Activated CD4-positive, alpha-beta T cell treated with anti-CD3 and anti-CD28 coated beads, Interleukin-2, amount 50 U/mL, for 16 hours (primary cell): ENCODE data around the gene PTPRT.

Source experiments
- DNase-seq: peaks from one replicate; pipeline ENCODE4 v3.0.0-alpha.2; 2020

The PTPRT gene

GRCh38 chr20:42350521-42350920, 839.2 kb downstream of the PTPRT start:
- no peak for DNase-seq

GRCh38 chr20:42346189-42347170, 843.2 kb downstream of the PTPRT start:
- no peak for DNase-seq

- DNase-seq: no peak
These were observed 848.1 kb downstream of the PTPRT start for GRCh38 chr20:42341654-42342053.

- no peak for DNase-seq
These were observed 849.3 kb downstream of the PTPRT start for GRCh38 chr20:42340368-42340767.

GRCh38 chr20:42338294-42339201, 851.2 kb downstream of the PTPRT start:
- DNase-seq: no peak

- DNase-seq: no peak
These were observed 853.1 kb downstream of the PTPRT start for GRCh38 chr20:42336576-42336975.

GRCh38 chr20:42319252-42320013, 870.3 kb downstream of the PTPRT start:
- no peak for DNase-seq

- DNase-seq: no peak
These were observed 876.0 kb downstream of the PTPRT start for GRCh38 chr20:42313704-42314103.

- DNase-seq: no peak
These were observed 880.7 kb downstream of the PTPRT start for GRCh38 chr20:42309050-42309449.

- DNase-seq: no peak
These were observed 881.5 kb downstream of the PTPRT start for GRCh38 chr20:42308171-42308570.

GRCh38 chr20:42295592-42295991, 894.1 kb downstream of the PTPRT start:
- DNase-seq: no peak

- no peak for DNase-seq
These were observed 894.7 kb downstream of the PTPRT start for GRCh38 chr20:42294976-42295375.

GRCh38 chr20:42281801-42282200, 907.9 kb downstream of the PTPRT start:
- no peak for DNase-seq

- no peak for DNase-seq
These were observed 912.7 kb downstream of the PTPRT start for GRCh38 chr20:42276718-42277602.

GRCh38 chr20:42274986-42275385, 914.7 kb downstream of the PTPRT start:
- DNase-seq: no peak

GRCh38 chr20:42272516-42272915, 917.2 kb downstream of the PTPRT start:
- DNase-seq: no peak

- DNase-seq: no peak
These were observed 919.2 kb downstream of the PTPRT start for GRCh38 chr20:42270539-42270938.

- DNase-seq: no peak
These were observed 921.8 kb downstream of the PTPRT start for GRCh38 chr20:42267793-42268384.

- DNase-seq: no peak
These were observed 927.9 kb downstream of the PTPRT start for GRCh38 chr20:42261766-42262270.

GRCh38 chr20:42260184-42260583, 929.5 kb downstream of the PTPRT start:
- DNase-seq: no peak

GRCh38 chr20:42259389-42259788, 930.3 kb downstream of the PTPRT start:
- DNase-seq: no peak
